Activated CD4-positive, alpha-beta T cell treated with anti-CD3 and anti-CD28 coated beads for 1 hour (primary cell): ENCODE results near the gene GDPD4.

Experiments
- DNase-seq: peaks from one replicate; pipeline ENCODE4 v3.0.0-alpha.2; 2020

The GDPD4 gene

DNA sequence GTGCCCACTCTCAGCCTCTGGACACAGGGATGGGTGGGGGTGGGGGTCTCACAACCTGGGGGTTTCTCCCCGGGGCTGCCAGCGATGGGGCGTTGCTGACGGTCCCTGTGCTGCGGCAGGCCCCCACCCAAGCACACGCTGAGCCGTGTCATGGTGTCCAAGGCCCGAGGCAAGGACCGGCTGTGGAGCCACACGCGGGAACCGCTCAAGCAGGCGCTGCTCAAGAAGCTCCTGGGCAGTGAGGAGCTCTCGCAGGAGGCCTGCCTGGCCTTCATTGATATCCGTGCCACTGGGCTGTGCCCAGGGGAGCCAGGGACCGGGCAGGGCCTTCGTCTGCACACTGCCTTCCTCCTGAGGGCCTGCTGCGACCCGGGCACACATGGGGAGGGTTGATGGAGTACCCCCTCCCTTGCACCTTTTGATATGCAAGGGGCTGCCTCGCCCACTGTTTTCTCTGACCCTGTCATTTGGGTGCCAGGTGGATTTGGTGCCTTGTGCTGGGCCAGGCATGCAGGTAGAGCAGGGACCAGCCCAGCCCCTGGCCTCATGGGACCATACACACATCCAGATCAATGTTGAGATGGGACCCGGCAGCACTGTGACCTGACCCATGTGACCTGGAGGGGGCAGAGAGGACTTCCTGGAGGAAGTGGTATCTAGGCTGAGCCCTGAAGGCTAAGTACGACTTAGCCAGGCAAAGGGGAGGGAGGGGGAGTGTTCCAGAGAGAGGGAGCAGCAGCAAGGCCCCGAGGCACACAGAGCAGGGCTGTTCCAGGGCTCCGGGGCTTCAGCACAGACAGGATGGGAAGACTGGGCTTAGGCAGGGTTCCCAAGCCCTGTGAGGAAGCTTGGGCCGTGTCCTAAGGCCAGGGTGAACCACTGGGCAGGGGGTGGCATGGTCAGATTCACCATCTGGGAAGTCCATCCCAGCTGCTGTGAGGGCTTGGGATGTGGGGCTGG, 98.3 kb downstream of the GDPD4 start:
- DNase-seq: no peak

DNA sequence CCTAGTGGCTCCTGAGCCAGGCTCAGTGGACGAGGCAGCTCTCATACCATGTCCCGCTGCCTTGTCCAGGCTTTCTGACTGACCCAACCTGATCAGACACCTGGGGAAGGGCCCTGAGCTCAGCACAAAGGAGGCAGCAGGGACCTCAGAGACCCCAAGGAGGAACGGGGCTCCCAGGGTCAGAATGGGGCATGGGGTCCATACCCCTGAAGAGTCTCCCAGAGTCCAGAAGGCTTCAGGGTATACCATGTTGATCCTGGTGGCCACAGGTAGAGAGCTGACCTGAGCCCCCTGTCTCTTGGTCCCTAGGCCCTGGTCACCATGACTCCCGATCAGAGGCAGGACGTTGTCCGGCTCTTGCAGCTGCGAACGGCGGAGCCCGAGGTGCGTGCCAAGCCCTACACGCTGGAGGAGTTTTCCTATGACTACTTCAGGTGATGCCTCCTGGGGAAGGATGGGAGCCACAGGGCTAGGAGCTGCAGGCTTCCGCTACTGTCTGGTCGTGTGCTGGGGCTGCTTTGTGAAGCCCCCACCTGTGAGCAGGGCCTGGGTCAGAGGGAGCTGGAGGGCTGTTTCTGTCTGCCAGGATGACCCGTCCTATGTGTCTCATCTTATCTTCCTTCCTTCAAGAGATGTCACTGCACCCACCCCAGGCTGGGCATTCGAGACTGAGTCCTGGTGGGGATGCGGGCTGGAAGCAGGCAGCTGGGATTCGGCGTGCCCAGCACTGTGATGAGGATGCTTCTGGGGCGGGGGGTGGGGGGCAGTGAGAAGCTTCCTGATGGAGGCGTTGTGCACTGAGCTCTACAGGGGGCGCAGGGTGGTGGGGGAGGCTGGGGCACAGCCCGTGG, 99.3 kb downstream of the GDPD4 start:
- no peak for DNase-seq

- no peak for DNase-seq
These were observed 100.1 kb downstream of the GDPD4 start for GRCh38 chr11:77201370-77201769.

- DNase-seq: no peak
These were observed 100.9 kb downstream of the GDPD4 start for GRCh38 chr11:77200351-77201268.

- DNase-seq: no peak
These were observed 102.2 kb downstream of the GDPD4 start for GRCh38 chr11:77199137-77199745.

- no peak for DNase-seq
These were observed 103.0 kb downstream of the GDPD4 start for GRCh38 chr11:77198440-77198849.

GRCh38 chr11:77197626-77198320, 103.7 kb downstream of the GDPD4 start:
- no peak for DNase-seq

DNA sequence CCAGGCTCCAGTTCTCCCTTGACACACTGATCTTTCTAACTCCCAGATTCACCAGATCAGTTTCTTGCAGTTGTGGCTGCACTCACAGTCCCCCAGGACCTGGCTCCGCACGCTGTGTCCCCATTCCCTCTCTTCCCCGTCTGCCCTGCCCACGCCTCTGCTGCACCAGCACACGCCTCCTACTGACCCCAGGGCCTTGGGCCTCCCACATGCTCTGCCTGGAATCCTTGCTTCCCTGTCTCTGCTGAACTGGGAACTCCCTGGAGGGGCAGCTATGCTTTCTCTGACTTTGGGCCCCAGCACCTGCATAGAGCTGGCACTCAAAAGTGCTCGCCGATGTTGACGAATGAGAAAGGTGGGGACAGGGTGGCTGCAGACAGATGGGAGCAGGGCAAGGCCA, 104.5 kb downstream of the GDPD4 start:
- no peak for DNase-seq

DNA sequence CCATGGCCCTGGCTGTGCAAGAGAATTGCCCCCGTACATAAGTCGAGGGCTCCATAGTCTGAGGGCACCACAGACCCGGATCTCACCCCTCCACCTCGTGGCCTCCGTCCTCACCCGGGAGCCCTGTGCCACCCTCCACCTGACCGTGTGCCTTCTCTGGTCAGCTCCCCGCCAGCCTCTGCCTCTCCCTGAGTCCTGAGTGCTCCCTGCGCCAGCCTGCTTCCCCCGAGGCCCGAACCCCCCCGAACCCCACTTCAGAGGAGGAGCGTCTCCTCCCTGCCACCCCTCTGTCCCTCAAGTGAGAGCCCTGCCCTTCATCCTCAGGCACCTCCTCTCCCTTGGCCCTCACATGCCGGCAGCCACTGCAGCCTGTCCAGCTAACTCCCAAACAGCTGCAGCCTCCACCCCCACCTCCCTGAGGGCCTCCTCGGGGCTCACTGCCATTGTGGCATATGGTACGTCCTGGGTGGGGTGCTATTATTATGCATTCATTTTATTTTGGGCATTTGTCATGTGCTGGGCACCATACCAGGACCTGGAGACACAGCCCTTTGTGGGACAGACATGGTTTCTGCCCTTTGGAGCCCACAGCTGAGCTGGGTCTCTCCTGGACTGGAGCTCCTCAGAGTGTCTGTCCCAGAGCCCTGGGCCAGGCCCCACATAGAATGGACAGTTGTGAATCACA, 106.3 kb downstream of the GDPD4 start:
- no peak for DNase-seq

GRCh38 chr11:77193911-77194830, 107.3 kb downstream of the GDPD4 start:
- DNase-seq: no peak

DNA sequence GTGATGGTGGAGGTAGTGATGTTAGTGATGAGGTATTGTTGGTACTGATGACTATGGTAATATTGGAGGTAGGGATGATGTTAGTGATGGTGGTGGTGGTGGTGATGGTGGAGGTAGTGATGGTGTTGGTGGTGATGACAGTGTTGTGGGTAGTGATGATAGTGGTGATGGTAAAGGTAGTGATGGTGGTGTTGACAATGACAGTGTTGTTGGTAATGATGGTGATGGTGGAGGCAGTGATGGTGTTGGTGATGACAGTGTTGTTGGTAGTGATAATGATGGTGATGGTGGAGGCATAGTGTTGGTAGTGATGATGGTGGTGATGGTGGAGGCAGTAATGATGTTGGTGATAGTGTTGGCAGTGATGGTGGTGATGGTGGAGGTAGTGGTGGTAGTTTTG, 108.3 kb downstream of the GDPD4 start:
- no peak for DNase-seq

DNA sequence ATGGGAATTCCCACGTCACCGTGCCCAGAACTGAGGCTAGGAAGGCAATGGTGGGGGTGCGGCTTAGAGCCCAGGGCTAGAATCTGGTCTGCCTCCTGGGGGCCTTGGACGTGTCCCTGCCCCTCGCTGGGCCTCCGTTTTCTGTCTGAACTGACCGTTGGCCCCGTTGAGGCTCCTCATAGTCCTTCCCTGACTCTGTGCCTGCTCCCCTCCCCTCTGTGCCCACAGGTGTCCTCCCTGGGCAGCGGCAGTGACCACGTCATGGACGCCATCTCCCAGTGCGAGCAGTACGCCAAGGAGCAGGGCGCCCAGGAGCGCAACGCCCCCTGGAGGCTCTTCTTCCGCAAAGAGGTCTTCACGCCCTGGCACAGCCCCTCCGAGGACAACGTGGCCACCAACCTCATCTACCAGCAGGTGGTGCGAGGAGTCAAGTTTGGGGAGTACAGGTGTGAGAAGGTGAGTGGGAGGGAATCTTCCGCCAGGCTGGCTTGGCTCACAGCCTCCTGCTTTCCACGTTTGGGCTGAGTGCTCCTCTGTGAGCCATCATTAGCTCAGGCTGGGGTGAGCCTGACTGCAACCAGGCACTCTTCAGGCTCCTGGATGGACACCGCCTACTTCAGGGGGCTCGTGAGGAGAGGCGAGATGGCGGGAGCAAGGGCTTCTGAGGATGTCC, 109.5 kb downstream of the GDPD4 start:
- DNase-seq: peak; percentile 22

DNA sequence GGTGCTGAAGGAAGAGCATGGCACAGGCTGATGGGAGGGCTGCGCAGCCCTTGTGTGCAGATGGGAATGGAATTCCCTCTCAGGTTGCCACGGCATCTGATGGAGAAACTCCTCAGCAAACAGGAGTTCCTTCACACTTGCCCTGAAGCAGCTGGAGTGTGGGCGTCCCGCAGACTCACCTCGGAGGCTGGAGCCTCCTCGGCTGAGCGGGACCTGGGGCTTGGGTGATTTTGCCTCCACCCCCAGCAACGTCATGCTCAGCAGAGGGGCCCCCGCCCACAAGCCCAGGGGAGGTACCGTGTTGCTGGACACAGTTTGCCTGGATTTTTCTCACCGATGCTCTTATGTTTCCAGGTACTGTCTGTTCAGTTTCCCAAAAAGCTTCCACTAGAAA, 110.1 kb downstream of the GDPD4 start:
- DNase-seq: no peak

GRCh38 chr11:77190331-77191075, 111.0 kb downstream of the GDPD4 start:
- DNase-seq: no peak

DNA sequence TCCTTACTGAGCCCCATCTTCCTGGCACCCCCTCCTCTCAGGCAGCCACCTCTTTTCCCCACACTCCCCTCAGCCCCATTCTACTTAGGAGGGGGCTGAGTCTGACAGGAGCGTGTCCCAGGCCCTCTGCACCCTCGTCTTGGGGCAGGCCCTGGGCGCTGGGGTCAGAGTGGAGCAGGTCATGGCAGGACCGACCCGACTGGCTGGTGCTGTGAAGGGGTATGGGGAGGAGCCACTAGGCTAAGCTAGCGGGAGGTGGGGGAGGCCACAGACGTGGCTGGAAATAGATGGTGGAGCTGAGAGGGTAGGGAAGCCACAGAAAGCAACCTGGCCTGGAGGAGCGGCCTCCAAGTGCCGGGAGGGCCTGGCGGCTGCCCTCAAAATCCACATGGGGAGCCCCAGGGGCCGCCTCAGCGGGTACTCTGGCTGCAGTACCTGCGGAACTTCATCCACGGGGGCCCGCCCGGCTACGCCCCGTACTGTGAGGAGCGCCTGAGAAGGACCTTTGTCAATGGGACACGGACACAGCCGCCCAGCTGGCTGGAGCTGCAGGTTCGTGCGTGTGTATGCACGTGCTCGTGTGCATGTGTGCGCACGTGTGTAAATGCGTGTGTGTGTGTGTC, 111.8 kb downstream of the GDPD4 start:
- DNase-seq: no peak

DNA sequence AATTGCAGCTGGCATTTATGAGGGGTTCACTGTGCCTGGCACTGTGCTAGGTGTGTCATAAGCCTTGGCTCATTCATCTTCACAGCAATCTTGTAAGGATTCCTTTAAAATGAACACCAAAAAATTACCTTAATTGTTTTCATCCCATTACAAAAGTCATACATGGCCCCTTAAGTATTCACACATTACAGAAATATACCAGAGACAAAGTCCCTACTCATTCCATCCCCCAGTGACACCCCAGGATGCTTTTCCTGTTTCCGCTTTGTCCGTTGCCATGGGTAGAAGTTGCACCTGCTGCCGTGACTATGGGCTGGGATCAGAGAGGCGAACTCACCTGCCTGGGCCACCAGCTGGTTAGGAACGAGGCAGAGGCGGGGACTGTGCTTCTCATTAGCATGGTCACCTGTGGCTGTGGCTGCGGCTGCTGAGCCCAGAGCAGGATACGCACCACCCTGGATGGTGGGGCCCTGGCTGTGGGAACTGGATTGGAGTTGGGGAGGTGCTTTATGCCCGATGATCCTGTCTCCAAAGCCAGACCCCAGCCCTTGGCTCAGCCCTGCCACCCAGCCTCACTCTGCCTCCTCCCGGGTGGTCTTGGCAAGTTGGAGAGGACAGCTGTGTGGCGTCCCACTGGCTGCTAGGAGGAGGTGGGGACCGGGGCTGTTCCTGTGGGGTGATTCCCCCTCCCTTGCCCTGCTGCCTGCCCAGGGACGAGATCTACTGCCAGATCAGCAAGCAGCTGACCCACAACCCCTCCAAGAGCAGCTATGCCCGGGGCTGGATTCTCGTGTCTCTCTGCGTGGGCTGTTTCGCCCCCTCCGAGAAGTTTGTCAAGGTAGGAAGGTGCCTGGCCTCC, 112.6 kb downstream of the GDPD4 start:
- no peak for DNase-seq
